ENCODE data around the gene DRICH1. TPM values are rescaled to one million over a fixed set of nuclear protein-coding genes. Genes with fewer than 3 reads are reported as not detected.
A peak's percentile ranks its signal among the peaks of the same experiment; 100 is the strongest.

DRICH1 gene
- total and polyA plus RNA-seq, 2 of the 13 experiments (the other 11 are each of a cell fraction or from before 2014, with no cell fraction given) = 0.22 to 0.66 TPM

GRCh38 chr22:23565915-23566704, 66.0 kb downstream of the DRICH1 start (continued):
- peak; percentile 52 for TF ChIP-seq ZNF501 (CRISPR knock-in tag; IDR thresholded peaks at IDR 0.05)
- no peak for TF ChIP-seq PRDM15 (CRISPR knock-in tag; IDR thresholded peaks at IDR 0.05)
- TF ChIP-seq ETV5 (CRISPR knock-in tag; IDR thresholded peaks at IDR 0.05; ENCODE audit: borderline replicate concordance) = peak; percentile 18; the same call in 1 of the 2 replicates
- TF ChIP-seq ETV6 (CRISPR knock-in tag; conservative IDR thresholded peaks at IDR 0.05) = no peak
- TF ChIP-seq ZBTB40 (IDR thresholded peaks at IDR 0.05) = no peak
- TF ChIP-seq ZBTB40 (CRISPR knock-in tag; IDR thresholded peaks at IDR 0.05) = peak; percentile 13; the same call in 1 of the 2 replicates
- TF ChIP-seq ZGPAT (CRISPR knock-in tag; IDR thresholded peaks at IDR 0.05) = peak; percentile 32; the same call in 1 of the 2 replicates
- peak; percentile 98 for TF ChIP-seq ZBTB7A (CRISPR knock-in tag; IDR thresholded peaks at IDR 0.05)
- TF ChIP-seq ZNF629 (CRISPR knock-in tag; conservative IDR thresholded peaks at IDR 0.05) = peak; percentile 51
- no peak for TF ChIP-seq ARID2 (CRISPR knock-in tag; IDR thresholded peaks at IDR 0.05; ENCODE audit: borderline replicate concordance)
- no peak for TF ChIP-seq CERS6 (CRISPR knock-in tag; IDR thresholded peaks at IDR 0.05)
- no peak for TF ChIP-seq SSRP1 (CRISPR knock-in tag; IDR thresholded peaks at IDR 0.05)
- no peak for TF ChIP-seq ZNF224 (CRISPR knock-in tag; IDR thresholded peaks at IDR 0.05)
- peak; percentile 22 for TF ChIP-seq ASH2L (IDR thresholded peaks at IDR 0.05; ENCODE audit: insufficient read length, low read depth, low read length)
